ENCODE results near the gene COLQ. TPM values are rescaled to one million over a fixed set of nuclear protein-coding genes. Genes with fewer than 3 reads are reported as not detected.
"Not testable (repeated sequence)": the region's sequence is repeated elsewhere in the genome, so short reads cannot be mapped to it uniquely, and the experiment has no call there.

COLQ gene
- total and polyA plus RNA-seq, 11 donors = 2.1 to 33.0 (median 10.7) TPM

- no peak for TF ChIP-seq POLR2A (IDR thresholded peaks at IDR 0.05)
- no peak for TF ChIP-seq CTCF (IDR thresholded peaks at IDR 0.05)
- no peaks in the 10 kb centered on the region for H3K9me3 ChIP-seq
- peak overlapping the region; percentile 78 to 98 (median 92) for H3K4me3 ChIP-seq
- H3K27ac ChIP-seq = peak overlapping the region in 9 of 12 donors; percentile 71 to 92 (median 82)
- peaks cover 0 to 61% (median 43%) of the 10 kb centered on the region in 9 donors for H3K36me3 ChIP-seq
- peaks cover 0 to 53% (median 37%) of the 10 kb centered on the region in 12 donors for H3K4me1 ChIP-seq
- ATAC-seq (no peak), DNase-seq (no peak)
- intact Hi-C loops (cut with DNase I) = loop anchor here in 9 of 10 donors (5.0 to 10.0 kb wide), 3 partner anchors 128 to 136 kb away; no protein-coding TSS in a partner anchor
- 44 to 52% (median 49%) methylated on average over 16 of the region's 16 CpGs for WGBS, 4 donors
- H3K27me3 ChIP-seq = no peaks in the 10 kb centered on the region
These were observed 94.9 kb downstream of the COLQ start for GRCh38 chr3:15426579-15427118.

GRCh38 chr3:15420871-15421270 lies 100.6 kb downstream of the COLQ start:
- intact Hi-C loops (cut with DNase I) = loop anchor here in 1 of 10 donors (10.0 kb wide), 1 partner anchor 134 kb away; no protein-coding TSS in a partner anchor
- peaks cover 0 to 10% (median 2%) of the 10 kb centered on the region in 12 donors for H3K4me1 ChIP-seq
- no peak overlapping the region for H3K27ac ChIP-seq
- DNase-seq = no peak
- no peak for ATAC-seq
- WGBS, 4 donors = 69 to 77% (median 73%) methylated on average over 4 of the region's 4 CpGs
- TF ChIP-seq POLR2A (IDR thresholded peaks at IDR 0.05) (no peak), CTCF (IDR thresholded peaks at IDR 0.05) (no peak)
- no peaks in the 10 kb centered on the region for H3K27me3 ChIP-seq
- no peak overlapping the region for H3K4me3 ChIP-seq
- H3K36me3 ChIP-seq = peaks cover 0 to 85% (median 73%) of the 10 kb centered on the region in 9 donors
- H3K9me3 ChIP-seq = no peaks in the 10 kb centered on the region

GRCh38 chr3:15410966-15411365 lies 110.5 kb downstream of the COLQ start:
- H3K4me1 ChIP-seq; H3K27ac ChIP-seq; intact Hi-C loops (cut with DNase I); H3K4me3 ChIP-seq; DNase-seq; H3K9me3 ChIP-seq; ATAC-seq; H3K27me3 ChIP-seq: not testable (repeated sequence)
- 92 to 98% (median 95%) methylated on average over 7 of the region's 7 CpGs for WGBS, 4 donors
- H3K36me3 ChIP-seq = peaks cover 0 to 73% (median 65%) of the 10 kb centered on the region in 9 donors

- TF ChIP-seq CTCF (IDR thresholded peaks at IDR 0.05) = no peak
- no peak for TF ChIP-seq POLR2A (IDR thresholded peaks at IDR 0.05)
- ATAC-seq = no peak
- H3K4me1 ChIP-seq = peaks cover 0 to 9% (median 0%) of the 10 kb centered on the region in 12 donors
- DNase-seq = no peak
- no peak overlapping the region for H3K4me3 ChIP-seq
- no peaks in the 10 kb centered on the region for H3K27me3 ChIP-seq
- 93 to 99% (median 97%) methylated on average over 2 of the region's 2 CpGs for WGBS, 4 donors
- intact Hi-C loops (cut with DNase I) = loop anchor here in 8 of 10 donors (5.0 to 10.0 kb wide), 7 partner anchors 142 to 485 kb away; partner anchors contain the start of gene CAPN7 (in 1 of the 8)
- H3K36me3 ChIP-seq = peaks cover 0 to 62% (median 53%) of the 10 kb centered on the region in 9 donors
- no peak overlapping the region for H3K27ac ChIP-seq
- H3K9me3 ChIP-seq = no peaks in the 10 kb centered on the region
These were observed 111.7 kb downstream of the COLQ start for GRCh38 chr3:15409774-15410173.

Measured in heart left ventricle (tissue), 16 donors.